GM19372 (cell line): Measurements from ENCODE around the gene CHPF2.

Experiments used
- ATAC-seq: cut with Tn5 transposase; IDR thresholded peaks from one replicate; pipeline ENCODE4 v1.9.1; 2021; ENCODE audit warnings: mild to moderate bottlenecking, low read depth, moderate library complexity; ENCODE audit not compliant: unreplicated experiment

The CHPF2 gene

GRCh38 chr7:151256410-151257045, 24.2 kb downstream of the CHPF2 start:
- ATAC-seq = no peak

GRCh38 chr7:151257990-151258389, 25.7 kb downstream of the CHPF2 start:
- ATAC-seq = no peak

DNA sequence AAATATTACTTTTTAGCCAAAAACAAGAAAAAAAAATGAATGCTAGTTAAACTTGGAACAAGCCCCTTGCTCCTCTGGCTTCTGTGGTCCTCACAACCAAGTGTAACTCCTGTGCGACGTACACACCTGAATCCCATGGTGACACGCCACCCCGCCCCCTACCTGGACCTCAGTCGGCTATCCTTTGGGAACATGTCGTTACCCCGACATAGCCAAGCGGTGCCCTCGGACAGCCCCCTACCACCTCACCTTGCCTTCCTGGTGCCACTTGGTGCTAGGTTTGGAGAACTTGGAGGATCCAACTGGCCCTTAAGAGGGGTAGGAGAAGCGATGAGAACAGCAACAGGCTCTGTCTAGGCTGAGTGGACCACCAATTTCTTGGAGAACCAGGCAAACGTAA, 28.2 kb downstream of the CHPF2 start:
- ATAC-seq = no peak

DNA sequence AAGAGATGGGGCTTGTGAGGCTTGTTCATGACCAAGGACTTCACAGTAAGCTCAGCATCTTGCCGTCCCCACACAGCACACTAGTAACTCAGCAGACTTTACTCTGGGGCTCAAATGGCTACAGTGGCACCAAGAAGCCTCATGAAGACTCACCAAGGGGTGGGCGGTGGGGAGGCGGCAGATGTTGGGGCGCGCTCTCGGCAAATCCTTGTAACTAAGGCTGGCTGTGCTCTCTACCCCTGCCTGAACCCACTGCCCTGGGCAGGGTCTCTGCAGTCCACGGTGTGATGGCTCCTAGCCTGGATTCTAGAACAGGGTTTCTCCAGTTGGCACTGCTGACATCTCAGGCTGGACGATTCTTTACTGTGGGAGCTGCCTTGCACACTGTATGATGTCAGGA, 28.6 kb downstream of the CHPF2 start:
- no peak for ATAC-seq

GRCh38 chr7:151261529-151261928, 29.2 kb downstream of the CHPF2 start:
- ATAC-seq = no peak

GRCh38 chr7:151264615-151265014, 32.3 kb downstream of the CHPF2 start:
- no peak for ATAC-seq

DNA sequence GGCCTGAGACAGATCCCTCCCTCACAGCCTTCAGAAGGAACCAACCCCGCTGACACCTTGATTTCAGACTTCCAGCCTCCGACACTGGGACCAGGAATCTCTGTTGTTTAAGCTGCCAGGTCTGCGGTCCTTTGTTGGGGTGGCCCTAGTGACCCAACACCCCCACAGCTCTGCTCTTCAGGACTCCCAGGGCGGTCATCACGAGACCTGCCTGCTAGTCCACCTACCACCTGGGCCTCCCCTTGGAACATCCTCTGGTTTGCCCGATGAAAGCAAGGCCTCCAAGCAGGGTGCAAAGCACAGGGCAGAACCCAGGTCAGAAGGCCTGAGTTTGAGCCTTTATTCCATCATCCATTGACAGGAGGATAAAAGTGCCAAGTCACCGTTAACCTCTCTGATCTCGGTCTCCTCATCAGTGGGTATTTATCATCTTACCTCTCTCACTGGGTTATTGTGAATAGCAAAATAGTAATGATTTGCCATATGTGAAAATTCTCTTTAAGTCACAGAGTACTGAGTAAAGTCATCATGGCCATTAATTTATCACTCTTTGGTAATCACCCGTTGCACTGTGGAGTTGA, 33.2 kb downstream of the CHPF2 start:
- no peak for ATAC-seq

DNA sequence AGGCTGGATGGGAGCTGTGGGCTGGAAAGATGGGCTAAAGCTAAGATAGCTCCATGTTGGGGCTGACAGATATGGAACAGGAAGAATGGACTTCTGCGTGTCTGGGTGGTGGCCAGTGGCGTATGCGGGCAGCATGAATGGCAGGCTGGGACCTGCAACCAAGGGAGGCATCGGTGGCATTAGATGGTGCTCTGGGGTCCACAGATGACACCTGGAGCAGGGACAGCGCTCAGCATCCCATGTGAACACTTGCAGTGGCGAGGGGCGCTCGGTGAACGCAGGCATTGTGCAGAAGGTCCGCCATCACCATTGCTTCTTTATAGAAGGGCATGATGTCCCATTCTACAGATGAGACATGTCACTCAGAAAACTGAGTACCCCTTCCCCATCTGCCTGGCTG, 37.2 kb downstream of the CHPF2 start:
- ATAC-seq = no peak

- no peak for ATAC-seq
Observed at GRCh38 chr7:151271699-151272355, 39.5 kb downstream of the CHPF2 start.

DNA sequence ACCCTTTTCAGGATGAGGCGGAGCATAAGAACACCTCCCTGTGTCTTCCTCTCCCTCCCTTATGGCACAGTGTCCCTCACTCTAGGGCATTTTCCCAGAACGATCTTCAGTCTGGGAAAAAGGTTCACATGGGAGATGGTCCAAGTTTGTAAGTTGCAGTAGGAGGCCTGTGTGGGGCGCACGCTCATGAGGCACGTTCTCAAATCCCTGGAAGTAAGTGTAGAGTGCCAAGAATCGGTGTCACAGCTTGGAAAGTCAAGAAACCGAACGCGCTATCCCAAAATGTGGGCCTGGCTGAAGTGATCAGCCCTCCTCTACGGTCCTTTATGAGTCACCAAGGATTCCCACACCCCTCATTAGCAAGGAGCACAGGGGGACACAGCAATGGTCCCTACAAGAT, 40.1 kb downstream of the CHPF2 start:
- ATAC-seq = no peak

- no peak for ATAC-seq
Observed at GRCh38 chr7:151272877-151273276, 40.6 kb downstream of the CHPF2 start.

DNA sequence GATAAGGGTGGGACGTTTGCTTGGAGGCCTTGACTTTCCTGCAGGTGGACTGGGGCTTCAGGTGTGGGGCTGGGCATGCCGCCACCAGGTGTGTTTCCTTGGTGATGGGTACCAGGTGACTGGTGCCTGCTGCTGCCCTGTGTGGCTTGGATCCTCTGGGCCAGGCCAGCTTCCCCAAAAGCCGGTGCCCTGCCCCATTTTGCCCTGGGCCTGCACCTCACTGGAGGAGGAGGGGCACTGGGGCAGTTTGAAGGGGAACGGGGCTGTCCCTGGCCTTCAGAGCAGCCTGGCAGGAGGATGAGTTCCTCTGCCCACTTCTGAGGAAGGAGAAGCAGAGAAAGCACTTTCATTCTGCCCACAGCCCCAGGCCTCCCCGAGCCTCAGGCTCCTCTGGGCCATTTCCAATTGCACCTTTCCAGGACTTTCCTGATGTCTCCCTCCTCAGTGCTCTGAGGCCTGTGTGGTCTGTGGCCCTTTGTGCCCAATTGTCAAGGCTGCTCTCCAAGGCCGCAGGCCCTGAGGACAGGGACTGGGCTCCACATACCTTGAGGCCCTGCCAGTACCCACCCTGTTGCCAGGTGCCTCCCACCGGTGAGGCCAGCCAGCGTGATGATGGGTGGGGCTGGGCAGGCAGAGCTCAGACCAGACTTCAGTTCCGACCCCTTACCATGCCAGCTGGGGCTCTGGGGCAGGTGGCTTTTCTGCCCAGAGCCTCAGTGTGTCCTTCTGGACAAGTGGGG, 41.5 kb downstream of the CHPF2 start:
- no peak for ATAC-seq

DNA sequence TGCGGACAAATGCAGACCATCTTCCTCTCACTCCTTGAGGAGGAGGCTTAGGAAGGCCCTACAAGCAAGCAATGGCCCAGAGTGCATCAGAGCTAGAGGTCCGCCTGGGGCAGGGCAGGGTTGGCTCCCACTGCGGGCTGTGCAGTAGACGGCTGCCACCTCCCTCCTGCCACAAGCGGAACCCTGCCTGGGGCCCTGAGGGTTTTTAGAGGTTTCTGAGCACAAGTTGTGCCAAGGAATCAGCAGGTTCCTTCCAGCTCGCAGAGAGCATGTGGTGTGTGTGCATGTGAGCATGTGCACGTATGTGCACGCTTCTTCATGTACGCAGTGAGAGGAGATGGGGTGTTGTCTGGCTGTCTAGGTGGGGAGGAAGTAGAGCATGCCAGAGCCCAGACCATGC, 42.1 kb downstream of the CHPF2 start:
- no peak for ATAC-seq

DNA sequence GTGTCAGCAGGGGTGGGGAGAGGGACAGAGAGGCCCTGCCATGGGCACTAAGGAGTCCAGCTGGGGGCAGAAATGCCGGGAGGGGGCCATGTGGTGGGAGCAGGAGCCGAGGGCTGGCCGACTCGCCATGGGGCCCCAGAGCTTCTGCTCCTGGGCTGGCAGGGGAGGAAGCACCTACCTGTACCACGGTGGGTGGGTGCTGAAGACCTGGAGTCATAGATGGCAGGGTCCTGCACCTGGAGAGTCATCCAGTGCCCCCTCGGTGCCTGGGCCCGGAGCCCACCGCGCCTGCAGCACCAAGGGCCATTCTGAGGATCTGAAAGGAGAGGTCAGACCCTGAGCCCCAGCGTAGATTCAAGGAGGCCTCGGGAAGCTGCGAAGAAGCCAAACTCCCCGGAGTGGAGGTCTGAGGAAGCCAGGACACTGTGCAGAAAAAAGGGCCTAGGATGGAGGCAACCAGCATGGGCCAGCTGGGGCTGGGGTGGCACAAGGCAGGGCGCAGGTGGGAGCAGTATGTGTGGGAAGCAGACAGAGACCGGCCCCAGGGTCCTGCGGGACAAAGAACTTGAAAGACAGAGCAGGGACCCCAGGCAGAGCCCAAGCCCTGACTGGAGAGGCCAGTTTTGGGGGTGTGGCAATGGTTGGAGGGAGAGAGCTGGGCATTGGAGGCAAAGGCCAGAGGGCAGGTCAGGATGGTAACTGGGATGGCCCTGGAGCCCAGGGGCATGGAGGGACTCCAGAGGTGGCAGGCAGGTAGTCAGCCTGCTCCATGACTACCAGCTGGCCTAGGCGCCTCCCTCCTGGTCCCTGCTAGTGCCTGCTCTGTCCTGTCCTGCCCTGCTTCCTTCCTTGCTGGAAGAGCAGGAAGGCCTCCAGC, 42.9 kb downstream of the CHPF2 start:
- ATAC-seq = no peak

DNA sequence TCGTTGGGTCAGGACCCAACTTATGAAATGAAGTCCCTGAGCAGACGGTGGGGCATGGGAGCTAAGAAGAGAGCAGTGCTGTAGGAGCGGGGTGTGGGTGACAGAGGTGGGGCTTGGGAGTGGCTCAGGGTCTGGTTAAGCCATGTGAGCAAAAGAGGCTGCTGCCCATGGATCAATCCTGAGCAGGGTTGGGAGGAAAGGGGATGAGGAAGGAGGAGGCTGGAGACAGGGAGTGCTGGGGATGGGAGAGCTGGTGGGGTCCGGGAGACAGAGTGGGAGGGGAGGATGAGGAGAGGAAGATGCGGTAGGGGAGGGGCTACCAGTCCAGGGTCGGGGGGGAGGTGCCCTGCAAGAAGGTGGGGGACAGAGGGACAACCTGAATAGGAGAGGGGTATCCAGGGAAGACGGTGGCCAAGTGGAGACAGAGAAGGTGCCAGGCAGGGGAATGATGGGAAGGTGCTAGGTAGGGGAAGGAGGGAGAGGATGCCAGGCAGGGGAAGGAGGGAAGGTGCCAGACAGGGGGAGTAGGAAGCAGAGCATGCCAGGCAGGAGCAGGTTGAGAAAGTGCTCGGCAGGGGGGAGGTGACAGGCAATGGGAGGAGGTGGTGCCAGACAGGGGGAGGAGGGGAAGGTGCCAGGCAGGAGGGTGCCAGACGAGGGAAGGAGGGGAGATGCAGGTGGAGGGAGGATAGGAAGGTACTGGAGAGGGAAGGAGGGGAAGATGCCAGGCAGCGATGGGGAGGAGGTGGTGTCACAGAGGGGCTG, 43.7 kb downstream of the CHPF2 start:
- no peak for ATAC-seq

DNA sequence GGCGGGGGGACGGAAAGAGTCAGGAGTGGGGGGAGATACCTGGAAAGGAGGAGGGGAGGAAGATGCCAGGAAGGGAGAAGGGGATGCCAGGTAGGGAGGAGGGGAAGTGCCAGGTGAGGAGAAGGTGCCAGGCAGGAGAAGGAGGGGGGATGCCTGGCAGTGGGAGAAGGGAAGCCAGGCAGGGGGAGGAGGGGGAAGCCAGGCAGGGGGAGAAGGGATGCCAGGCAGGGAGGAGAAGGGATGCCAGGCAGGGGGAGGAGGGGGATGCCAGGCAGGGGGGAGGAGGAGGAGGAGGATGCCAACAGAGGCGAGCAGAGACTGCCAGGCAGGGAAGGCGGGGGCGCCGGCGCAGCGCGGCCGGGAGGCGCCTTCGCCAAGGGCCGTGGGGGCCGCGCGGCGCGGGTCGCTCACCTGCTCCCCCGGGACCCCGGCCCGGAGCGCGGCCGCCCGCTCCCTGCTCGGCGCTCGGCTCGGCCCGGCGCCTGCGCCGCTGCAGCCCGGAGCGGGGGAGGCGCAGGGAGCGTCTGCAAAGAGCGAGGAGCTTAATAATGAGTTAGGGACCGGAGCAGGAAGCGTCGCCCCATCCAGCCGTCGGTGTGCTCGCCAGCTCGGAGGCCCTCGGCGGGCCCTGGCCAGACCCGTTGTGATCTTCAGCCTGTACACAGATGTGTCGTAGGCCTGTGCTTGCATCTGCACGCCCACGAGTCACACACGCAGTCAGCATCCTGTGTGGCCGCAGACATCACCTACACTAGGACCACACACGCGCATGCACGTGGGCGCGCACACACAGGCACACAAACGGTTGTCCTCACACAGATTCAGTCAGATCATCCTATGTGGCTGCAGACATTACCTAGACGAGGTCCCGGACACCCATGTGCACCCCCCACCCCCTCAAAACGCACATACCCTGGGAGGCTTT, 44.6 kb downstream of the CHPF2 start:
- no peak for ATAC-seq

DNA sequence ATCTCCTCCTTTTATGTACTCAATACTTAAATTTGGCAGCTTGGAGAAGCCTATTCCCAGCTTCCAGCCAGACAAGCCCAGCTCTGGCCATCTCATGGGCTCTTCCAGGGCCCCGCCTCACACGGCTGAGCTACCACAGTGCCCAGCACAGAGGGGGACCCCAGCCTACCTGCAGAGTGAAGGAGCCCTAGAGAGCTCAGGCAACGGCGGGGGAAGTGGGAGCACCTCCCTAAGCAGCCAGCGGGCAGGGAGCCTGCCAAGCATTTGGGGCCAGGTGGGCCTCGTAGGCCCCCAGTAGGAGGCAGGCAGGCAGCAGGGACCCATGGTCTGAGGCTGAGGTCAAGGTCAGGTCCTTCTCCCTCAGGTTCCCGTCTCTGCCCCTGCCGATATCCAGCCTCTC, 45.3 kb downstream of the CHPF2 start:
- ATAC-seq = no peak

- no peak for ATAC-seq
Observed at GRCh38 chr7:151278949-151279348, 46.7 kb downstream of the CHPF2 start.

DNA sequence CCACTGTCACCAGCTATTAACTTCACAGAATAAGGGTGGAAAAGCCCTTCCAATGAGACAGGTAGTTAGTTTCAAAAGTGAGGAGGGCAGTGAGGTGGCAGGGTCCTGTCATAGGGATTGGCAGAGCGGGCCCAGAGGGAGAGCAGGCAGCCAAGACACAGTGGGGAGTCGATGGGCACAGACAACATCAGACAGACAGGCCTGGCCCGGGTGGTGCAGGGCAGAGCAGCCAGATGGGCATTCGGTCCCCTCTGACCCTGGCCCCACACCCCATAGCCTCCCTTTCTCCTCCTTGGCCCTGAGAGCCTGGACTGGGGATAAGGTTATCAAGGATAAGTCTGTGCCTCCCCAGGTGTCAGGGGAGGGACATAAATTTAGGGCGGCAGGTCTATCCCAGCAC, 47.6 kb downstream of the CHPF2 start:
- ATAC-seq = no peak
